Gastrocnemius medialis (tissue), 4 donors: ENCODE measurements around the gene CD101.

Experiments
- CTCF ChIP-seq, 5 experiments: fragments of 450-650 bp in 3 of 5; fragments of 200-600 bp in 2 of 5; sonication (generic) in 2 of 5; IDR thresholded peaks in 4 of 5; conservative IDR thresholded peaks in 1 of 5; 1 replicate in 4 of 5; 2 replicates in 1 of 5; pipeline ENCODE4 v1.5.1; 2016 to 2019; ENCODE audit warnings: antibody characterized with exemption in 5 of 5, mild to moderate bottlenecking in 3 of 5, moderate library complexity in 3 of 5
- POLR2A ChIP-seq, 2 donors: fragments of 450-650 bp; IDR thresholded peaks; one replicate each; pipeline ENCODE4 v1.6.1; 2017; ENCODE audit warnings: antibody characterized with exemption in 2 of 2, mild to moderate bottlenecking in 2 of 2, moderate library complexity in 2 of 2

DNA sequence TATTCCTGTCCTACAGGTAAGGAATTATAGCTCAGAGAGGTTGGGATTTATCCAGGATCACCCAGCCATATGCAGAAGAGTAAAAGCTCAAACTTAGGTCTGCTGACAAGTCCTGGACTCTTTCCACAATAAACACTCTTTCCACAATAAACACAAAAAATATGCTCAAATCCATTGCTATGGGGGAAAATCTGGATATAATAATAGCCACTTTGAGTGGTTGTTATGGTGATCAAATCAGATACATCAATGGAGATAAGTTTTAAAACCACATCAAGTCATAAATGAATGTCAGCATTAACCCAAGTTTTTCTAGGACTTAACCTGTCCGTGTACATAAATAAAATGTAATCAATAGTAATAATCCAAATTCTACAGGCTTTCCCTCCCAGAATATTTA is 36.2 kb downstream of the CD101 start:
- TF ChIP-seq POLR2A (IDR thresholded peaks at IDR 0.05): no peak
- TF ChIP-seq CTCF (IDR thresholded peaks at IDR 0.05 in 4 of 5, conservative IDR thresholded peaks at IDR 0.05 in 1 of 5): no peak
